ENCODE measurements around the gene S100A12. TPM values are rescaled to one million over a fixed set of nuclear protein-coding genes. Genes with fewer than 3 reads are reported as not detected.
"Not testable (repeated sequence)": the region's sequence is repeated elsewhere in the genome, so short reads cannot be mapped to it uniquely, and the experiment has no call there.

The S100A12 gene
- total RNA-seq, 4 donors from 2014 or later: 2.0 TPM; not detected in 3

DNA sequence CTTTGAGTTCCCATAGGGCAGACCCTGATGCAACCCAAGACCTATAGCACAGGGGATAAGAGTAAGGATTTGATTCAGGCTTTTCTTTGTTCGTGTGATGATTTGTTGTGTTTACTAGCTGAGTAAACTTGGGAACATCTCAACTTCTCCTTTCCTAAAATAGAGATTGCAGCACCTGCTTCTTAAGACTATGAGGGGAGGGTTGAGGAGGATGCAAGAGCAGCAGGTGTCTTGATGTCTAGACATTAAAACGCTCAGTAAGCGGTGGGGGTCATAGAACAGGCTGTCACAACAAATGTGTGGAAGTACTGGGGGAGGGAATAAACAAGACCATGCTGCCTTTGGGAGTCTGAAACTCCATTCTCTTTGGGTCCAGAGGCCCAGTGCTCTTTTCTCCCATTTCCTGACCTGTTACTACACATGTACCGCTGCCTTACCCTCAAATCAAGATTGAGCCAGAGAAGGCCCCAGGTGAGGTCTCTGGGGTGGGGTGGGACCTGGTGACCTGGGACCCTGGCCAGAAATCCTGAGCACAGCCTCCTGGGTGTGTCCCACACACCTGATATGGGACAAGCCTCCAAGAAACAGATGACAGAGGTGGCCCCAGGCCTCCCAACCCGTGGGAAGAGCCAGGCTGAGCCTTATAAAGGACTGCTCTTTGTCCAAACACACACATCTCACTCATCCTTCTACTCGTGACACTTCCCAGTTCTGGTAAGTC lies 40.6 kb upstream of the S100A12 start, which contains the start of gene S100A7A:
S100A7A (plus strand) TSS at position 671 of the 721 bp plus-strand sequence. CDS start 1,563 bp downstream, outside the sequence.
- DNase-seq (ENCODE audit: low spot score in 2 of 2): peak in 1 of 2 donors; percentile 39
- TF ChIP-seq, protein P1, sequence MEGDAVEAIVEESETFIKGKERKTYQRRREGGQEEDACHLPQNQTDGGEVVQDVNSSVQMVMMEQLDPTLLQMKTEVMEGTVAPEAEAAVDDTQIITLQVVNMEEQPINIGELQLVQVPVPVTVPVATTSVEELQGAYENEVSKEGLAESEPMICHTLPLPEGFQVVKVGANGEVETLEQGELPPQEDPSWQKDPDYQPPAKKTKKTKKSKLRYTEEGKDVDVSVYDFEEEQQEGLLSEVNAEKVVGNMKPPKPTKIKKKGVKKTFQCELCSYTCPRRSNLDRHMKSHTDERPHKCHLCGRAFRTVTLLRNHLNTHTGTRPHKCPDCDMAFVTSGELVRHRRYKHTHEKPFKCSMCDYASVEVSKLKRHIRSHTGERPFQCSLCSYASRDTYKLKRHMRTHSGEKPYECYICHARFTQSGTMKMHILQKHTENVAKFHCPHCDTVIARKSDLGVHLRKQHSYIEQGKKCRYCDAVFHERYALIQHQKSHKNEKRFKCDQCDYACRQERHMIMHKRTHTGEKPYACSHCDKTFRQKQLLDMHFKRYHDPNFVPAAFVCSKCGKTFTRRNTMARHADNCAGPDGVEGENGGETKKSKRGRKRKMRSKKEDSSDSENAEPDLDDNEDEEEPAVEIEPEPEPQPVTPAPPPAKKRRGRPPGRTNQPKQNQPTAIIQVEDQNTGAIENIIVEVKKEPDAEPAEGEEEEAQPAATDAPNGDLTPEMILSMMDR (IDR thresholded peaks at IDR 0.05): no peak
- no peak for TF ChIP-seq POLR2A (IDR thresholded peaks at IDR 0.05)
- WGBS, 2 donors: 47 to 63% methylated on average over 6 of the region's 6 CpGs
- intact Hi-C loops (cut with DNase I; ENCODE audit: low total_unique reads): no loop called here
- no peak within 1 kb of the TSS for H3K4me3 ChIP-seq (ENCODE audit: low read depth, poor library complexity, severe bottlenecking)

DNA sequence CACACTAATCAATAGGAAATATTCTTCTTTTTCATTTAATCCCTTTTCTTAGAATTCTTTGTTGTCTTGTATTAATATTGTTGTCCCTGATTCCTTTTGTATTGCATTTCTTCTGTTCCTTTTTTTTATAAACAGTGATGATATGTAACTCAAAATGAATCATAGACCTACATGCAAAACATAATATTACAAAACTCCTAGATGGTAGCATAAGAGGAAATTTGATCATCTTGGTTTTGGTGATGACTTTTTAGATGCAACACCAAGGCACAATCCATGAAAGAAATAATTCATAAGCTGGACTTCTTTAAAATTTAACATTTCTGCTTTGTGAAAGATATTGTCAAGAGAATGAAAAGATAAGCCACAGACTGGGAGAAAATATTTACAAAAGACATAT lies 38.5 kb upstream of the S100A12 start:
- DNase-seq (ENCODE audit: low spot score in 2 of 2); intact Hi-C loops (cut with DNase I; ENCODE audit: low total_unique reads); H3K4me3 ChIP-seq (ENCODE audit: low read depth, poor library complexity, severe bottlenecking): not testable (repeated sequence)

DNA sequence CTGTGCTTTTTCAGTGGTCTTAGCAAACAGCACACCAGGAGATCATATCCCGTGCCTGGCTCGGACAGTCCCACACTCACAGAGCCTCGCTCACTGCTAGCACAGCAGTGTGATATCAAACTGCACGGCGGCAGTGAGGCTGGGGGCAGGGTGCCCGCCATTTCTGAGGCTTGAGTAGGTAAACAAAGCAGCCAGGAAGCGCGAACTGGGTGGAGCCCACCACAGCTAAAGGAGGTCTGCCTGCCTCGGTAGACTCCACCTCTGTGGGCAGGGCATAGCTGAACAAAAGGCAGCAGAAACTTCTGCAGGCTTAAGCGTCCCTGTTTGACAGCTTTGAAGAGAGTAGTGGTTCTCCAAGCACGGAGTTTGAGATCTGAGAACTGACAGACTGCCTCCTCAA lies 31.9 kb upstream of the S100A12 start:
- DNase-seq (ENCODE audit: low spot score in 2 of 2); intact Hi-C loops (cut with DNase I; ENCODE audit: low total_unique reads); H3K4me3 ChIP-seq (ENCODE audit: low read depth, poor library complexity, severe bottlenecking): not testable (repeated sequence)
- 55 to 68% methylated on average over 8 to 11 of the region's 11 CpGs for WGBS, 2 donors

DNA sequence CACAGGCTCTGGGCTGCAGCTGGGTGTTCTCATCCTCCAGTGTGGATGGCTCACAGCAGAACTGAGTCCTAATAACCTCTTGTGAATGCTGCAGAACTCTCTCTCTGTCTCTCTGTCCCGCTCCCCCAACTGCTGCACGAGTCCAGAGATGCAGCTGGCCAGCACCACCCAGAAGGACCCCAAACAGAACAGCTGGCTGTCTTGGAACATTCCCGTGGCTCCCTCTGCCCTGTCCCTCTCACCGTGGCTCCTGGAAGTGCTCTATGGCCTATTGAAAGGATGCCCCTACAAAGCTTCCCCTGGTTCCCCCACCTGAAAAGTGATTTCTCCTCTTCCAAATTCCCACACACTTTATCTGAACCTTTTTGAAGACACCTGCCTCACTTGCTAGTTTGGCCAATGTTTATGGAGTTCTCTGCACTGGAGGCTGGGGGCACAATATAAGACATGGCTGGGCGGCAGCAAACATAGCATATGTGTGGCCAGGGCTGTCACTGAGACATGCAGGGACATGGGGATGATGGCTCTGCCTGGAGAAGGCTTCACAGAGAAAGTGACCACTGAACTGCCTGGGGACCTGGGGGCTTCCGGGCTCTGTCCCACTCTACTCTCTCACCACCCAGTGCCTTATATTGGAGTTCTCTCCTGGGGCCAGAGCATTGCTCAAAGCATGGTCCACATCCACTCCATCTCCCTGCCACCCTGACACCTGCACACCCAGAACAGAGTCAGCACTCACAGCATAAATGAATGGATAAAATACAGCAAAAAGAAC lies 30.6 kb upstream of the S100A12 start:
- peak; percentile 10 to 15 for DNase-seq (ENCODE audit: low spot score in 2 of 2)
- intact Hi-C loops (cut with DNase I; ENCODE audit: low total_unique reads); H3K4me3 ChIP-seq (ENCODE audit: low read depth, poor library complexity, severe bottlenecking): not testable (repeated sequence)
- 80 to 86% methylated on average over 6 of the region's 6 CpGs for WGBS, 2 donors

DNA sequence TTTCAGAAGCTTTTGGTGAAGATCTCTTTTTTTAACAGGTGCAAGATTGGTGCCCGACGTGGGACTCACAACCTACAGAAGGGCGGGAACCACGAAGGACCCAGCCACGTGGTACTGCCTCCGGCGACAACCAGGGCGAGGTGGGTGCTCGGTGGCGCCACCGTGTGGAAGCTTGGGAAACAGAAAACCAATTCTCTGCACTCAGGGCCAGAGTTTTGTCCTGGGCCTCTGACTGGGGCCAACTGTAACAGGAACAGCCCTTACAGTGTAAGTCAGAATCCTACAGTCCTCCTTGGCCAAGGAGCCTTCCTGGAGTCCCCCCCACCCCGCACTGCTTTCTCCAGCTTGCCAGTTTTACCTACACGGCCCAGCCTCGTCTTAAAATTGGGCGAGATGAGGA lies 29.3 kb upstream of the S100A12 start:
- intact Hi-C loops (cut with DNase I; ENCODE audit: low total_unique reads): no loop called here
- no peak for TF ChIP-seq POLR2A (IDR thresholded peaks at IDR 0.05)
- TF ChIP-seq, protein P1 (IDR thresholded peaks at IDR 0.05): no peak
- WGBS, 2 donors: 31 to 36% methylated on average over 15 of the region's 15 CpGs
- DNase-seq (ENCODE audit: low spot score in 2 of 2): peak; percentile 21 to 89
- no peak overlapping the region for H3K4me3 ChIP-seq (ENCODE audit: low read depth, poor library complexity, severe bottlenecking)

DNA sequence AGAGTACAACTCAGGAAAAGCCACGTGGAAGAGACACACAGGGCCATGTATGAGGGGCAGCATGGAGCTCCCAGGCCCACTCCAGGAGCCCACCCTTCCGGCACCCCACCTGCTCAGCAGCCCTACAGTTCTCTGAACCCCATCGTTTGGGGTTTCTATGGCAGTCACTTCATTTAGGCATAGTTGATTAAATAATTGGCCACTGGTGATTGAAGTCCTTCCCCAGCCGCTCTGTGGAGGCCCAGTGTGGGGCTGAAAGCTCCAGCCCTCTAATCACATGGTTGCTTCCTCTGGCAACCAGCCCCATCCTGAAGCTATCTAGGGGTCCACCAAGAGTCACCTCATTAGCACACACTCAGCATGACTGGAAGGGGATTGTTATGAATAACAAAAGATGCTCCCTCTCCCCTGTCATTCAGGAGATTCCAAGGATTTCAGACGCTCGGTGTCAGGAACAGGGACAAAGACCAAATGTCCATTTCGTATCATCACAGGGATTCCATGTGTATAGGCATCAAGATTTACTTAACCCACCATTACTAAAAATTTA lies 28.7 kb upstream of the S100A12 start:
- peak in 1 of 2 donors; percentile 59 for DNase-seq (ENCODE audit: low spot score in 2 of 2)
- intact Hi-C loops (cut with DNase I; ENCODE audit: low total_unique reads): no loop called here
- 80 to 81% methylated on average over 7 of the region's 7 CpGs for WGBS, 2 donors

More for the DNA sequence above, 28.7 kb upstream of the S100A12 start:
- no peak overlapping the region for H3K4me3 ChIP-seq (ENCODE audit: low read depth, poor library complexity, severe bottlenecking)
- TF ChIP-seq POLR2A (IDR thresholded peaks at IDR 0.05): no peak
- TF ChIP-seq, protein P1 (IDR thresholded peaks at IDR 0.05): no peak
